ENCODE measurements around the gene BPTF.

GRCh38 chr17:67779098-67779672, 46.1 kb upstream of the BPTF start:
- TF ChIP-seq E2F6 (IDR thresholded peaks at IDR 0.05) = no peak
- no peak for TF ChIP-seq POLR2A (IDR thresholded peaks at IDR 0.05; ENCODE audit: control extremely low read depth in 1 of 2, low read depth in 2 of 2, low read length in 2 of 2)
- peak; percentile 68 to 85 (median 80) for TF ChIP-seq CTCF (IDR thresholded peaks at IDR 0.05; ENCODE audit: control extremely low read depth in 1 of 3, insufficient read depth in 1 of 3, low read depth in 1 of 3, low read length in 3 of 3)
- TF ChIP-seq SIN3A (conservative IDR thresholded peaks at IDR 0.05 in 1 of 2, IDR thresholded peaks at IDR 0.05 in 1 of 2; ENCODE audit: low read depth in 1 of 2, low read length in 2 of 2) = no peak
- TF ChIP-seq EZH2 (IDR thresholded peaks at IDR 0.05; ENCODE audit: low read depth, low read length, severe bottlenecking) = no peak
- TF ChIP-seq MAFK (IDR thresholded peaks at IDR 0.05; ENCODE audit: low read depth, low read length) = no peak
- TF ChIP-seq BCL11A (IDR thresholded peaks at IDR 0.05; ENCODE audit: low read depth in 2 of 2, low read length in 2 of 2) = no peak
- no peak for TF ChIP-seq PHF8 (conservative IDR thresholded peaks at IDR 0.05; ENCODE audit: low read depth, low read length)
- no peak for TF ChIP-seq GABPA (IDR thresholded peaks at IDR 0.05; ENCODE audit: borderline replicate concordance, insufficient read depth, low read length)
